Hepatocyte (in vitro differentiated cells): ENCODE results near the gene ATP1A2. TPM values are rescaled to one million over a fixed set of nuclear protein-coding genes. Genes with fewer than 3 reads are reported as not detected.

Source experiments
- DNase-seq: peaks from one replicate; pipeline ENCODE4 v3.0.0-alpha.2; 2016; ENCODE audit warnings: low spot score
- H2AFZ ChIP-seq: fragments of 200-600 bp; sonication (generic); 2 replicates; pipeline ENCODE4 v1.6.0; 2016; ENCODE audit warnings: antibody characterized with exemption, mild to moderate bottlenecking
- H3K27ac ChIP-seq: fragments of 200-600 bp; sonication (generic); 2 replicates; pipeline ENCODE4 v1.5.1; 2016; ENCODE audit warnings: mild to moderate bottlenecking
- H3K27me3 ChIP-seq: fragments of 200-600 bp; sonication (generic); 2 replicates; pipeline ENCODE4 v1.6.1; 2016
- H3K36me3 ChIP-seq: fragments of 200-600 bp; sonication (generic); replicated peaks from 2 replicates; pipeline ENCODE4 v1.5.1; 2016; ENCODE audit warnings: low read depth; ENCODE audit not compliant: insufficient read depth
- H3K4me1 ChIP-seq: fragments of 200-600 bp; sonication (generic); 2 replicates; pipeline ENCODE4 v1.5.1; 2016; ENCODE audit warnings: mild to moderate bottlenecking, moderate library complexity; ENCODE audit not compliant: insufficient read depth
- H3K4me2 ChIP-seq: fragments of 200-600 bp; sonication (generic); 2 replicates; pipeline ENCODE4 v1.6.0; 2016
- H3K4me3 ChIP-seq: fragments of 200-600 bp; sonication (generic); 2 replicates; pipeline ENCODE4 v1.5.1; 2016; ENCODE audit warnings: mild to moderate bottlenecking
- H3K79me2 ChIP-seq: fragments of 200-600 bp; sonication (generic); 2 replicates; pipeline ENCODE4 v1.6.0; 2017; ENCODE audit warnings: mild to moderate bottlenecking
- H3K9me2 ChIP-seq: fragments of 200-600 bp; sonication (generic); replicated peaks from 2 replicates; pipeline ENCODE4 v1.6.0; 2017; ENCODE audit warnings: mild to moderate bottlenecking; ENCODE audit not compliant: insufficient read depth
- H3K9me3 ChIP-seq: fragments of 200-600 bp; sonication (generic); 2 replicates; pipeline ENCODE4 v1.5.1; 2016; ENCODE audit warnings: low read depth, mild to moderate bottlenecking
- H4K20me1 ChIP-seq: fragments of 200-600 bp; sonication (generic); 2 replicates; pipeline ENCODE4 v1.6.0; 2016; ENCODE audit warnings: mild to moderate bottlenecking; ENCODE audit not compliant: insufficient read depth, poor library complexity, severe bottlenecking
- EZH2 ChIP-seq: fragments of 200-600 bp; sonication (generic); IDR thresholded peaks from 2 replicates; pipeline ENCODE4 v1.6.1; 2016; ENCODE audit warnings: antibody characterized with exemption, mild to moderate bottlenecking, borderline replicate concordance
- EZH2phosphoT487 ChIP-seq: fragments of 200-600 bp; sonication (generic); IDR thresholded peaks from one replicate; pipeline ENCODE4 v1.6.1; 2018; ENCODE audit warnings: antibody characterized with exemption, mild to moderate bottlenecking, low read depth, moderate library complexity; ENCODE audit not compliant: unreplicated experiment, severe bottlenecking
- WGBS: methylation state at CpG from one replicate; pipeline ENCODE4 v1.1.6; 2016; ENCODE audit warnings: low lambda C conversion rate; ENCODE audit errors: missing lambda C conversion rate; 5-methylcytosine and 5-hydroxymethylcytosine counted together
- polyA plus RNA-seq: library from polyadenylated mRNA; unstranded; fragments of >200 nt; fragmentation: Nextera tagmentation; extraction: Ambion mirVana; gene quantifications from 2 replicates; pipeline ENCODE4 v1.2.1, GENCODE V29; 2016
- total RNA-seq: library from RNA; depleted of rRNA; stranded (reverse); fragments of >200 nt; gene quantifications from 2 replicates; pipeline ENCODE4 v1.2.3, GENCODE V29; 2014
- TF ChIP-seq, protein P1 (sequence below): fragments of 200-600 bp; sonication (generic); IDR thresholded peaks from 2 replicates; pipeline ENCODE4 v1.5.1; 2016; ENCODE audit warnings: antibody characterized with exemption, mild to moderate bottlenecking; ENCODE audit not compliant: poor library complexity

The ATP1A2 gene
- total and polyA plus RNA-seq, 2 experiments from 2014 or later, result 1.5 to 2.9 TPM

DNA sequence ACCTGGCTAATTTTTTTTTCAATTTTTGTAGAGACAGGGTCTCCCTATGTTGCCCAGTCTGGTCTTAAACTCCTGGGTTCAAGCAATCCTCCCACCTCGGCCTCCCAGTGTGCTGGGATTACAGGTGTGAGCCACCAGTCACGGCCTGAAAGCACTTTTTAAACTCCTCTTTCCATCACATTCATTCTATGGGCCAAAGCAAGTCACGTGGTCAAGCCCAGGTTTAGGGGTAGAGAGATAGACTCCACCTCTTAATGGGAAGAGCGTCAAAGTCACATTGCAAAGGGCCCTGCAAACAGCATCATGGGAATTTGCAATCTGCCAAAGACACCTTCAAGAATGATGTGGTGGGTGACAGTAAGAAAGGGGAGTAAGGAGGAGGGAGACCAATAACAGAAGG is 43.0 kb downstream of the ATP1A2 start:
- H2AFZ ChIP-seq, result no peak overlapping the region
- H3K9me2 ChIP-seq, result no peaks in the 10 kb centered on the region
- no peak for TF ChIP-seq EZH2
- TF ChIP-seq, protein P1, sequence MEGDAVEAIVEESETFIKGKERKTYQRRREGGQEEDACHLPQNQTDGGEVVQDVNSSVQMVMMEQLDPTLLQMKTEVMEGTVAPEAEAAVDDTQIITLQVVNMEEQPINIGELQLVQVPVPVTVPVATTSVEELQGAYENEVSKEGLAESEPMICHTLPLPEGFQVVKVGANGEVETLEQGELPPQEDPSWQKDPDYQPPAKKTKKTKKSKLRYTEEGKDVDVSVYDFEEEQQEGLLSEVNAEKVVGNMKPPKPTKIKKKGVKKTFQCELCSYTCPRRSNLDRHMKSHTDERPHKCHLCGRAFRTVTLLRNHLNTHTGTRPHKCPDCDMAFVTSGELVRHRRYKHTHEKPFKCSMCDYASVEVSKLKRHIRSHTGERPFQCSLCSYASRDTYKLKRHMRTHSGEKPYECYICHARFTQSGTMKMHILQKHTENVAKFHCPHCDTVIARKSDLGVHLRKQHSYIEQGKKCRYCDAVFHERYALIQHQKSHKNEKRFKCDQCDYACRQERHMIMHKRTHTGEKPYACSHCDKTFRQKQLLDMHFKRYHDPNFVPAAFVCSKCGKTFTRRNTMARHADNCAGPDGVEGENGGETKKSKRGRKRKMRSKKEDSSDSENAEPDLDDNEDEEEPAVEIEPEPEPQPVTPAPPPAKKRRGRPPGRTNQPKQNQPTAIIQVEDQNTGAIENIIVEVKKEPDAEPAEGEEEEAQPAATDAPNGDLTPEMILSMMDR, result no peak
- no peak for TF ChIP-seq EZH2phosphoT487
- H3K27me3 ChIP-seq, result no peaks in the 10 kb centered on the region
- H4K20me1 ChIP-seq, result no peaks in the 10 kb centered on the region
- no peak overlapping the region for H3K27ac ChIP-seq
- WGBS, result 84% methylated on average over 4 of the region's 4 CpGs
- H3K9me3 ChIP-seq, result no peaks in the 10 kb centered on the region
- no peaks in the 10 kb centered on the region for H3K4me1 ChIP-seq
- H3K4me3 ChIP-seq, result no peak overlapping the region
- no peaks in the 10 kb centered on the region for H3K79me2 ChIP-seq
- no peak overlapping the region for H3K4me2 ChIP-seq
- no peaks in the 10 kb centered on the region for H3K36me3 ChIP-seq
- no peak for DNase-seq

DNA sequence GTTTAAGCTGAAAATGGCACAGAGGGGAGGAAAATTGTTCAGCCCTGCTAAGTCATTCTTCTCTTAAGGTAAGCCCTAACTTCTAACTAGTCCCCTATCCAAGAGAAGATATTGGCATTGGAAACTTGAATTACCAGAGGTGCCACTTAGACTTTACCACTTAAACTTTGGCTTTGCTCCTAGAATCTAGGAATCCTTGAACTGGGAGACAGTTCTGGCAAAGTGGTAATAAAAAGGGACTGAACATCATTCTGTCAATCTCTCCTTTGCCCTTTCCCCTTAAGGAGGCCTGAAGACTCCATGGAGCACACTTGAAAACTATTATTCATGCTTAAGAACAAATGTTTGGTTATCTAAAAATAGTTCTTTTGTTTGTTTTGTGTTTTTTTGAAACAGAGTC is 44.3 kb downstream of the ATP1A2 start:
- H3K4me2 ChIP-seq, result no peak overlapping the region

DNA sequence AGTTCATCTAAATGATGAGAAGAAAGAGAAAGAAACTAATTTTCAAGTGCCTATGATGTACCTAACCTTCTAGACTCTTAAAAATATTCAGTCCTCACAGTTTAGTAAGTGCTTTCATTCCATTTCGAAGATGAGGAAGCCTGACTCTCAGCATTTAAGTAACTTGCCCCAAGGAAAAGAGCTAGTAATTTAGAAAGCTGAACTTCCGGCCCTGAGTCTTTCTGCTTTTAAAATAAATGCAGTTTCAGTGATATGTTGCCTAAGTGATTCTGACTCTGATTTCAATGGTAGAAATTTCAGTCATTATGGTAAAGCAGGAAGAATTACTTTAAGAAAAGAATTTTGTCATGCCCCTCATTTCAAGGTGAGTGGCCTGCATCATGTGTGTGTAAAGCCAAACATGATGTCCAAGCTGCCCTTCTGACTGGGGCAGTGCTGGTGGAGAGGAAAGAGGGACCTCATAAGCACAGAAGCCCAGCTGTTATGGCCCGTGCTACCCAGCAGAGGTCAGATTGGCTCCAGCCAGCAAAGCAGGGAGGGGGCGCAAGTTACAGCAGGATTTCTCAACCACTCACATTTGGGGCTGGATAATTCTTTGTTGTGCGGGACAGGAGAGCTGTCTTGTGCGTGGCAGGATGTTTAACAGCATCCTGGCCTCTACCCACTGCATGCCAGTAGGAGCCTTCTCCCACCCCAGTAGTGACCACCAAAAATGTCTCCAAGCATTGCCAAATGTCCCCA is 46.6 kb downstream of the ATP1A2 start:
- H4K20me1 ChIP-seq, result no peaks in the 10 kb centered on the region
- H3K79me2 ChIP-seq, result no peaks in the 10 kb centered on the region
- 44% methylated on average over 6 of the region's 6 CpGs for WGBS
- no peak overlapping the region for H3K4me2 ChIP-seq
- H3K9me3 ChIP-seq, result no peaks in the 10 kb centered on the region
- TF ChIP-seq, protein P1, result peak; percentile 34
- TF ChIP-seq EZH2phosphoT487, result no peak
- H3K27ac ChIP-seq, result no peak overlapping the region
- H3K4me1 ChIP-seq, result no peaks in the 10 kb centered on the region
- no peaks in the 10 kb centered on the region for H3K36me3 ChIP-seq
- no peak overlapping the region for H2AFZ ChIP-seq
- H3K4me3 ChIP-seq, result no peak overlapping the region
- no peaks in the 10 kb centered on the region for H3K9me2 ChIP-seq
- H3K27me3 ChIP-seq, result no peaks in the 10 kb centered on the region
- no peak for DNase-seq

More for the DNA sequence above, 44.3 kb downstream of the ATP1A2 start:
- no peaks in the 10 kb centered on the region for H4K20me1 ChIP-seq
- H3K9me3 ChIP-seq, result no peaks in the 10 kb centered on the region
- no peaks in the 10 kb centered on the region for H3K79me2 ChIP-seq
- H3K4me3 ChIP-seq, result no peak overlapping the region
- no peak overlapping the region for H2AFZ ChIP-seq
- H3K36me3 ChIP-seq, result no peaks in the 10 kb centered on the region
- TF ChIP-seq, protein P1, result no peak
- no peak for TF ChIP-seq EZH2phosphoT487
- no peak for TF ChIP-seq EZH2
- H3K27me3 ChIP-seq, result no peaks in the 10 kb centered on the region
- H3K4me1 ChIP-seq, result no peaks in the 10 kb centered on the region
- H3K27ac ChIP-seq, result peak overlapping the region; percentile 54
- no peak for DNase-seq
- no peaks in the 10 kb centered on the region for H3K9me2 ChIP-seq

DNA sequence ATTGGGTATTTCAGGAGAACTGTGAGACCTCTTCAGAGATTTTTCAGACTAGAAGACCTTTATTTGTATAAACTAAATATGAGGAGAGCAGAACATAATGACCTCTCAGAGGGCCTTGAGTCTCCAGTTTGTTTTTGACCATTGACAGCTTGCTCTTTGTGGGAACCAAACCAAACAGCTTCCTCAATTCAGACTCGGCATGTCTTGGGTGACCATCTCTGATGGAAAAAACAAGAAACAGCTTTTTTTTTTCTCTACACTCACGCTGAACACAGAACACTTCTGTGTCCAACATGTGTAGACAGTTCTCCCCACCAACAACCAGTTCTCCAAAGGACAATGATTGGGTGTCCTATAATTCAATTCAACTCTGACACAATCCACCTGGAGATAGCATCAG is 47.4 kb downstream of the ATP1A2 start:
- TF ChIP-seq EZH2phosphoT487 (no peak), EZH2 (no peak)
- TF ChIP-seq, protein P1, result no peak
- Histone ChIP-seq H3K9me3 (no peaks in the 10 kb centered on the region), H3K36me3 (no peaks in the 10 kb centered on the region), H3K27ac (no peak overlapping the region), H3K4me1 (no peaks in the 10 kb centered on the region), H4K20me1 (no peaks in the 10 kb centered on the region), H3K9me2 (no peaks in the 10 kb centered on the region), H3K79me2 (no peaks in the 10 kb centered on the region), H2AFZ (no peak overlapping the region), H3K4me2 (no peak overlapping the region), H3K4me3 (no peak overlapping the region), H3K27me3 (no peaks in the 10 kb centered on the region)
- no peak for DNase-seq
- WGBS, result 91% methylated on average over 2 of the region's 2 CpGs
